HFF-Myc (cell line): ENCODE measurements around the gene EXOC1.

Source experiments
- DNase-seq: peaks from one replicate; pipeline ENCODE4 v3.0.0-alpha.2; 2011; ENCODE audit warnings: low read depth; ENCODE audit errors: extremely low read depth
- H3K4me3 ChIP-seq: replicated peaks from 2 replicates; pipeline ENCODE4 v1.5.1; 2011; ENCODE audit warnings: low read depth, mild to moderate bottlenecking, control low read depth, low read length
- CTCF ChIP-seq: IDR thresholded peaks from 2 replicates; pipeline ENCODE4 v1.5.1; 2012; ENCODE audit warnings: mild to moderate bottlenecking, low read depth, low read length, control low read depth; ENCODE audit errors: missing control alignments

The EXOC1 gene, protein sequence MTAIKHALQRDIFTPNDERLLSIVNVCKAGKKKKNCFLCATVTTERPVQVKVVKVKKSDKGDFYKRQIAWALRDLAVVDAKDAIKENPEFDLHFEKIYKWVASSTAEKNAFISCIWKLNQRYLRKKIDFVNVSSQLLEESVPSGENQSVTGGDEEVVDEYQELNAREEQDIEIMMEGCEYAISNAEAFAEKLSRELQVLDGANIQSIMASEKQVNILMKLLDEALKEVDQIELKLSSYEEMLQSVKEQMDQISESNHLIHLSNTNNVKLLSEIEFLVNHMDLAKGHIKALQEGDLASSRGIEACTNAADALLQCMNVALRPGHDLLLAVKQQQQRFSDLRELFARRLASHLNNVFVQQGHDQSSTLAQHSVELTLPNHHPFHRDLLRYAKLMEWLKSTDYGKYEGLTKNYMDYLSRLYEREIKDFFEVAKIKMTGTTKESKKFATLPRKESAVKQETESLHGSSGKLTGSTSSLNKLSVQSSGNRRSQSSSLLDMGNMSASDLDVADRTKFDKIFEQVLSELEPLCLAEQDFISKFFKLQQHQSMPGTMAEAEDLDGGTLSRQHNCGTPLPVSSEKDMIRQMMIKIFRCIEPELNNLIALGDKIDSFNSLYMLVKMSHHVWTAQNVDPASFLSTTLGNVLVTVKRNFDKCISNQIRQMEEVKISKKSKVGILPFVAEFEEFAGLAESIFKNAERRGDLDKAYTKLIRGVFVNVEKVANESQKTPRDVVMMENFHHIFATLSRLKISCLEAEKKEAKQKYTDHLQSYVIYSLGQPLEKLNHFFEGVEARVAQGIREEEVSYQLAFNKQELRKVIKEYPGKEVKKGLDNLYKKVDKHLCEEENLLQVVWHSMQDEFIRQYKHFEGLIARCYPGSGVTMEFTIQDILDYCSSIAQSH

DNA sequence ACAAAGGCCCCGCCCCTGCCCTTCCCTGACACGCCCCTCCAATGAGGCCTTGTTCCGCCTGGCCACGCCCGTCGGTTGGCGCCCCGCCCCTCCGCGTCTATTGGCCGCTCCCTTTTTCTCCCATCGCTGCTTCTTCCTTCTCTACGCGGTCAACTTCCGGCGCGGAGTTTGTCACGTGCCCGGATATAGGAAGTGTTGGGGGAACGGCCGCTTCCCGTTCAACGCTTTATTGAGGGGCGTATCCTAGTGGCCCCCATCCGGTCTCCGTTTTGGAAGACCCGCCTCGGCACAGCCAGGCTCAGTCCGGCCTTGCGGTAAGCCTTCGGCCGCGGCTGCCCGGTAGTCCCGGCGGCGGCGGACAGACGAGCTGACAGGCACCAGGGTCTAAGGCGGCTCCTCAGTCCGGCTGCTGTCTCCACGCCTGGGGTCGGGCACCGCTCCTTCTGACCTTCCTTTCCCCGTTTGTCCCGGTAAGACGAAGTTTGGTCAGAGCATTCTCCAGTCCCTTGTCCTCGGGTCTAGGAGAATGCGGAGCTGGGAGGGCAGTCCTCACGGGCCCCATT, at the start of gene EXOC1:
TSS of gene EXOC1 (plus strand) at position 165 of the 563 bp plus-strand sequence. CDS start 4,676 bp downstream, outside the sequence.
- peak within 1 kb of the TSS; percentile 68 for H3K4me3 ChIP-seq
- no peak for TF ChIP-seq CTCF
- DNase-seq, result peak; percentile 88

DNA sequence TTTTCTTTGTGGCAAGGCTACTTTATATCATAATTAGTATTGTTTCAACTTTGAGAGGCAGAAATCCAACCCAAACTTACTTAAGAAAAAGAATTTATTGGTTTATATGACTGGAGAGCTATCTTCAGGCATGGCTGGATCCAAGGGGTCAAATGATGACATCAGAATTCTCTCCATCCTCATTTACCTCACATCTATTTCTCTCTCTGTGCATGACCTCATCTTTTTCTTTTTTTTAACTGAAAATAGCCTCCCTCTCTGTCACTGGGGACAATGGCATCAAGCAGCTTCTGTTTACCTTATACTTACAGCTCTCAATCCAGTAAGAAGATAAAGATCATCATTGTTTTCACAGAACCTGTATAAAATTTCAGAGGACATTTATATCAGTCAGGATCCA, 45.9 kb upstream of the EXOC1 start:
- DNase-seq, result no peak
- no peak overlapping the region for H3K4me3 ChIP-seq
- TF ChIP-seq CTCF, result no peak

DNA sequence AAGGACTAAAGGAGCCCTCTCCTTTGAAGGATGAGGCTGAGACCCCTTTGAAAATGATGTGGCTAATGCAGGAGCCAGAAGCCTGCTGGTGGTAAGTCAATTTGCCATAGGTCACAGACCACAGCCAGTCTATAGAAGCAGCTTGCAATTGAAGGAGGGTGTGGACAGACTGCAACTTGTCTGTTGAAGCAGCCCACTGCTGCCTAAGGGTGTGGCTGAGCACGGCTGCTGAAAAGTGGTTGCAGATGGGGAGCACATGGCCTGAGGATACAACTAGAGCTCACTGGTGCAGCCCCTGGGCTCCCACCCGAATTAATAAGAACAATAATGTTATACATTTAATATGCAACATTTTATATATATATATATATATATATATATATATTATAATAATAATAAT, 45.3 kb upstream of the EXOC1 start:
- no peak overlapping the region for H3K4me3 ChIP-seq
- TF ChIP-seq CTCF, result no peak
- DNase-seq, result peak; percentile 44

- peak; percentile 25 for DNase-seq
- H3K4me3 ChIP-seq, result no peak overlapping the region
- TF ChIP-seq CTCF, result no peak
Observed at GRCh38 chr4:55808632-55809031, 44.8 kb upstream of the EXOC1 start.

DNA sequence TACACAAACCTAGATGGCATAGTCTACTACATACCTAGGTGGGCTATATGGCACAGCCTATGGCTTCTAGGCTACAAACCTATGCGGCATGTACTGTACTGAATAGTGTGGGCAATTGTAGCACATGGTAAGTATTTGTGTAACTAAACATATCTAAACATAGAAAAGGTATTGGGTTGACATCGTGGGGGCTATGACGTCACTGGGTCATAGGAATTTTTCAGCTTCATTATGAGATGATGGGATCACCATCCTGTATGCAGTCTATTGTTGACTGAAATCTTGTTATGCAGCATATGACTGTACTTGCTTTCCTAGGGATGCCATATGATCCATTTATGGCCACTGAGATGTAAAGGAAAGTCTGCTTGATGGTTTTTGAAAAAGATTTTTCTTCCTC, 35.8 kb upstream of the EXOC1 start:
- no peak for TF ChIP-seq CTCF
- DNase-seq, result no peak
- H3K4me3 ChIP-seq, result no peak overlapping the region

DNA sequence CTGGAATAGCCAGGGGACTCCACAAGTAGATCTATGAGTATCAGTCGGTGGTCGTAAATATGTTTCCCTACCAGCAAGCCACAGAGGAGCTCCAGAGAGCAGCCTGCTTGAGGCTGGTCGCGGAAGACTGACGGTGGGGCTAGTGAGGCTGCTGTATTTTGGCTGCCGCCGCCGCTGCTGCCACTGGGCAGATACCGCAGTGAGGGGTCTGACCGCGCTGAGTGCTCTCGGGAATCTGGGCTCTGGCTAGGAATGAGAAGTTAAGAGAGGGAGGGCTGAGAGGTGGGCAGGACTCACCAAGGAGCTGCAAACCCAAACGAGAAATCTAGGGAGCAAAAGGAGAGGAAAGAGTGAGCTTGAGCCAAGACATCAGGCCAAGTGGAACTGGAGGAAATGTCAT, 33.8 kb upstream of the EXOC1 start, which contains the start of gene EXOC1L:
TSS of gene EXOC1L (plus strand) at position 157 of the 400 bp plus-strand sequence. CDS start at position 394, 237 bp downstream.
- DNase-seq, result no peak
- no peak for TF ChIP-seq CTCF
- H3K4me3 ChIP-seq, result no peak within 1 kb of the TSS
